Effector memory CD4-positive, alpha-beta T cell (primary cell): ENCODE results near the gene PODNL1.
A peak's percentile ranks its signal among the peaks of the same experiment; 100 is the strongest.

Source experiments
- DNase-seq, 3 donors: peaks; one replicate each; pipeline ENCODE4 v3.0.0-alpha.2; 2020
- H3K27ac ChIP-seq: 2 replicates; pipeline ENCODE4 v1.7.0; 2013; ENCODE audit warnings: mild to moderate bottlenecking, low read length, moderate library complexity; ENCODE audit not compliant: insufficient read depth, poor library complexity, severe bottlenecking
- H3K27me3 ChIP-seq: replicated peaks from 2 replicates; pipeline ENCODE4 v1.7.0; 2013; ENCODE audit warnings: mild to moderate bottlenecking, low read length; ENCODE audit not compliant: insufficient read depth, control insufficient read depth, poor library complexity, severe bottlenecking
- H3K36me3 ChIP-seq: 2 replicates; pipeline ENCODE4 v1.7.0; 2013; ENCODE audit warnings: mild to moderate bottlenecking, low read length, moderate library complexity; ENCODE audit not compliant: control insufficient read depth, insufficient read depth
- H3K4me1 ChIP-seq: 2 replicates; pipeline ENCODE4 v1.7.0; 2013; ENCODE audit warnings: low read length, mild to moderate bottlenecking; ENCODE audit not compliant: control insufficient read depth, insufficient read depth, poor library complexity, severe bottlenecking
- H3K4me3 ChIP-seq: 2 replicates; pipeline ENCODE4 v1.7.0; 2013; ENCODE audit warnings: low read length, low read depth, mild to moderate bottlenecking; ENCODE audit not compliant: insufficient read depth, poor library complexity, severe bottlenecking
- H3K9me3 ChIP-seq: 2 replicates; pipeline ENCODE4 v1.7.0; 2013; ENCODE audit warnings: mild to moderate bottlenecking, low read length, moderate library complexity; ENCODE audit not compliant: control insufficient read depth

Gene PODNL1

DNA sequence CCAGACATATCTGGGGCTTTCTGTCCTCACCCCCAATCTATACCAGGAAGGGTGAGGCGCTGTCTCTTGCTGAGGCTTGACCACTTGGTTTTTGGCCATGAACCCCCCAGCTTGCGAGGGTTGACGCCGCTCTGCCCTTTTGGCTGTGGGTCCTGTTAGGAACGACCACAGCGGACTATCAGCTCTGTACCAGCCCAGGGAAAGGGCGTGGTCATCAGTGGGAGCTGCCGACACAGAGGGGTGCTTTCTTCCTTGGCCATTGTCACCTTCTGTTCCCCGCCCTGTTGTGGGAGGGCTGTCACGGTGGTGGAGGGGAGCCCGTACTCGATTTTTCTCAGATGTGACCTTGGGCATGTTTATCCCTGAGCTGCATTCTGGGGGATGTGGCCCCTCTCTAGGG lies 19.8 kb upstream of the PODNL1 start:
- no peaks in the 10 kb centered on the region for H3K27me3 ChIP-seq
- no peak overlapping the region for H3K4me3 ChIP-seq
- DNase-seq: no peak
- peaks cover 73% of the 10 kb centered on the region for H3K36me3 ChIP-seq
- no peak overlapping the region for H3K27ac ChIP-seq
- H3K9me3 ChIP-seq: no peaks in the 10 kb centered on the region
- H3K4me1 ChIP-seq: peaks cover 9% of the 10 kb centered on the region

DNA sequence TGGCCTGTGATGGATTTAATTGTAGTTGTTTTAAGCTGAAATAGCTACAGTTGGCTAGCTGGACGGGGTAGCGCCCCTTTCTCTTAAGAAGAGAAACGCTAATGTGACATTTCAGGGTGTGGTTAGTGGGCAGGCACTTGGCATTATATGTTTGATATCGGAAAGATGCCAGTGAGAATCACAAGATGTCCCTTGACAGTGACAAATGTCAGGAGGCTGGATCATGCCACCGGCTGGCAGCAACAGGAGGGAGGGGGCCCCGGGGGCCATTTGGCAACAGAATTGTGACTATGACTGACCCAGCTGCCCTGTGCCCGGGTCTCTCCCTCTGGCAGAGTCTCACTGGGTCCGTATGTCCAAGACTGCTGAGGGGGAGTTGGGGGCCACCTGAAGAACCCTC lies 18.8 kb upstream of the PODNL1 start:
- Histone ChIP-seq H3K4me1 (peaks cover 9% of the 10 kb centered on the region), H3K36me3 (peaks cover 65% of the 10 kb centered on the region), H3K9me3 (no peaks in the 10 kb centered on the region), H3K27ac (no peak overlapping the region), H3K27me3 (no peaks in the 10 kb centered on the region), H3K4me3 (no peak overlapping the region)
- DNase-seq: no peak

DNA sequence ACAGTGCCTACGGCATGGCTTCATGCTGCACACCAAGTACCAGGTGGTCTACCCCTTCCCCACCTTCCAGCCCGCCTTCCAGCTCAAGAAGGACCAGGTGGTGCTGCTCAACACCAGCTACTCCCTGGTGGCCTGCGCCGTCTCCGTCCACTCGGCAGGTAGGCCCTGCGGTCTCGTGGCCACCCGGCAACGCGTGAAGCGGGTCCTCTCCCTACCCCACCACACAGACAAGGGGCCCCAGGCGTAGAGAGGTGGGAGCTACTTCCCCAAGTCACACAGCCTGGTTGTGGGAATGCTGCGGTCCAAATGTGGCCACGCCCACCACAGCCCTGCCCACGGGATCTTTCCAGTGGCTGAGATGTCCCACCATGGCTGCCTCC lies 18.1 kb upstream of the PODNL1 start:
- no peaks in the 10 kb centered on the region for H3K27me3 ChIP-seq
- no peak overlapping the region for H3K27ac ChIP-seq
- peaks cover 13% of the 10 kb centered on the region for H3K4me1 ChIP-seq
- H3K36me3 ChIP-seq: peaks cover 60% of the 10 kb centered on the region
- no peaks in the 10 kb centered on the region for H3K9me3 ChIP-seq
- no peak for DNase-seq
- no peak overlapping the region for H3K4me3 ChIP-seq

DNA sequence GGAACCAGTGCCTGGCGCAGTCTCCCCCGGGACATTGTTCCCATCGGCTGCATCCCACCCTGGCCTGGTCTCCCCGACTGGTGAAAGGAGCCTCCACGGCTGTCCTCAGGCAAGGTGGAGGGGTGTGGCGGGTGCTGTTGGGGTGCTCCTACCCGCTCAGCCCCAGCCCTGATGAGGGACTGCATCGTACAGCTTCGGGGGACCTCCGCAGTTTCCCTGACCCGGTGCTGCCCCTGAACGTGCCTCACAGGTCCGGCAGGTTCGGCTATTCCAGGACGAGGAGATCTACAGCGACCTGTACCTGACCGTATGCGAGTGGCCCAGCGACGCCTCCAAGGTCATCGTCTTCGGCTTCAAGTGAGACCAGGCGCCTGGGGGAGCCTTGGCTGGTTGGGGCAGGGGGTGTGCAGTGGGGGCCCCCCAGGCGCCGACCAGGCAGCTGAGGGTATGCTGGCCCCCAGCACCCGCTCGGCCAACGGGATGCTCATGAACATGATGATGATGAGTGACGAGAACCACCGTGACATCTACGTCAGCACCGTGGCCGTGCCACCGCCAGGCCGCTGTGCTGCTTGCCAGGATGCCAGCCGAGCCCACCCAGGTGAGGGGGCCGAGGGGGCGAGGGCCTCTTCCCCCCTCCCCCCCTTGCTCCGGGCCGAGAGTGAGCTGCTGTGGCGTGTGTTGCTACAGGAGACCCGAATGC lies 17.6 kb upstream of the PODNL1 start:
- Histone ChIP-seq H3K27ac (no peak overlapping the region), H3K4me3 (no peak overlapping the region), H3K27me3 (no peaks in the 10 kb centered on the region), H3K9me3 (no peaks in the 10 kb centered on the region), H3K4me1 (peaks cover 13% of the 10 kb centered on the region), H3K36me3 (peaks cover 56% of the 10 kb centered on the region)
- no peak for DNase-seq

DNA sequence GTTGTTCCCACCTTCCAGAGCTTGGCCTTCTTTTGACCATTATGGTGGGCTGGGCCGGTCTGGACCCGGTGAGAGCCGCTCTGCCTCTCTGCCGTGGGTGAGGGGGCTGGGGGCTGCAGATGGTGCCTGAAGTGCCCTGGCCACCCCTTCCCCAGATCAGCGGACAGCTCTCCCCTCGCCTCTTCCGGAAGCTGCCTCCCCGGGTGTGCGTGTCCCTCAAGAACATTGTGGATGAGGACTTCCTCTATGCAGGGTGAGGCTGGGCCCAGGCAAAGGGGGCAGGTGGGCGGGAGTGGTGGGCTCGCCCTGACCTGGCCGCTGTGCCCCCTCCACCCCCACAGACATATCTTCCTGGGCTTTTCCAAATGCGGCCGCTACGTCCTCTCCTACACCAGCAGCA lies 16.0 kb upstream of the PODNL1 start:
- Histone ChIP-seq H3K9me3 (no peaks in the 10 kb centered on the region), H3K36me3 (peaks cover 43% of the 10 kb centered on the region), H3K4me3 (no peak overlapping the region), H3K27ac (no peak overlapping the region), H3K4me1 (peaks cover 13% of the 10 kb centered on the region), H3K27me3 (no peaks in the 10 kb centered on the region)
- no peak for DNase-seq

DNA sequence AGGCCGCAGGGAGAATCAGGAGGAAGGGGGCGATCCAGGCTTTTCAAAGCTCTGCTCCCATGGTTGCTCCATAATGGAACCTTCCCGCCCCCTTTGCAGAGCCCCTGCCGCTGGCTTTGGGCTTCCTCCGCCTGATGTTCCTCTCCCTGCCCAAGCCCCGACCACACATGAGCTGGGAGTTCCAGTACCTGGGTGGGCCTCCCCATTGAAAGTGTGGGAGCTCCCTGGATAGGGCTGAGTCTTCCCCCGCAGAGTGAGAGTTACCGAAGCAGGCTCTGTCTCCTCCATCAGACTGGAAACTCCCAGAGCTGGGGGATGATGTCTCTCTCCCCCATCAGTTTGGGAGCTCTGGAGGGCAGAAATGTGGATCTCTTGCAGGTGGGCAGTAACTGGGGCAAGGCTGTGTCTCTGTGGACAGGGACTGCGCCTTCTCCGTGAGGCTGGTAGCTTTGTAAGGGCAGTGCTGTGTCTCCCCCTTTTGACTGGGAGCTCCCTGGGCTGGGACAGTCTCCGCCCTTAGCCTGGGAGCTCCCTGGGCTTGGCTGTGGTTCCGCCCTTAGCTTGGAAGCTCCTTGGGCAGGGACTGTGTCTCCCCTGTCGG lies 14.8 kb upstream of the PODNL1 start:
- Histone ChIP-seq H3K4me1 (peaks cover 13% of the 10 kb centered on the region), H3K27me3 (no peaks in the 10 kb centered on the region), H3K27ac (peak overlapping the region; percentile 93), H3K4me3 (peak overlapping the region; percentile 91), H3K36me3 (peaks cover 31% of the 10 kb centered on the region), H3K9me3 (no peaks in the 10 kb centered on the region)
- no peak for DNase-seq

DNA sequence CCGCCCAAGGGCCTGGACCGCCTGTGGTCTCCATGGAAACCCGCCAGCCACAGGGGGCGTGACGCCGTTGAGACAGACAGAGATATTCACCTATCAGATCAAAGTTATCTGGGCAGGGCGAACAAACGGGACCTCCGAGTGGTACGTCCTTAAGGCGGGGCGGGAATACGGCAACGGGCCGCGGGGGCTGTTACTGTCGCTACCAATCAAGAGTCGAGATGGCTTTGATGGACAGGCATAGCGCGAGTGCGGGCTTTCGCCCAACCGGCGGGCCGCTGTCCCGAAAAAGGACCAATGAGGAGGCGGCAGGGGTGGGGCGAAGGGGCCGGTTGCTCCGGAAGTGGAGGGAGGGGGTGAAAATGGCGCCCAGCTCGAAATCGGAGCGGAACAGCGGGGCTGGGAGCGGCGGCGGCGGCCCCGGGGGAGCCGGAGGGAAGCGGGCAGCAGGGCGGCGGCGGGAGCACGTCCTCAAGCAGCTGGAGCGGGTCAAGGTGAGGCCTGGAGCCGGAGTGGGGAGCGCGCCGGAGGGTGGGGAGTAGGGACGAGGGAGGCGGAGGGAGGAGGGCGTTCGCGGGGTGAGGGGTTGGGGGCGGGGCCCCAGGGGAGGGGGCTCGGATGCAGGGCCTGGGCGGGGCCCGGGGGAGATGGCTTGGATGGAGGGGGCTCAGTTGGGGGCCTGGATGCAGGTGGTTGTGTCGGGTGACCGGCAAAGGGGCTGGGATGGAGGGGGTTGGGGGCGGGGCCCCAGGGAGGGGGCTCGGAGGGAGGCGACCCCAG lies 14.1 kb upstream of the PODNL1 start, which contains the start of gene DCAF15:
DCAF15 (plus strand) TSS at position 356 of the 777 bp plus-strand sequence; CDS start at position 360, 4 bp downstream.
- Histone ChIP-seq H3K36me3 (peaks cover 24% of the 10 kb centered on the region), H3K9me3 (no peaks in the 10 kb centered on the region), H3K27me3 (no peaks in the 10 kb centered on the region), H3K4me1 (peaks cover 13% of the 10 kb centered on the region), H3K4me3 (peak within 1 kb of the TSS; percentile 91), H3K27ac (peak within 1 kb of the TSS; percentile 93)
- peak; percentile 96 to 99 (median 98) for DNase-seq

DNA sequence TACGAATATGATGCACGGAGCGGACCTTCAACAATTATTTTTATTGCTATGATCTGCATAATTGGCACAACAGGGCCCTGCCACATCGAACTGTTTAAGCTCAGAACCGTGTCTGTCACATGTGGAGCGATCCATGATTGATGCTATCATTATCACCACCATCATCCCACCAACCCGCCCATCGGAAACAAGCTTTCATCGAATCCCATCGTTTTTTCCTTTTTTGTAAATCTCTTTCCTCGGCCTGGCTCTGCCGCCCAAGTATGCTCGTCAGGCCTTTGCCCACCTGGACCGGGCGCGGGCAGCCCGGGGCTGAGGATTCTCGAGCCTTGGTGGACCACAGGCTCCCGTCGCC lies 13.6 kb upstream of the PODNL1 start:
- peaks cover 13% of the 10 kb centered on the region for H3K4me1 ChIP-seq
- no peak for DNase-seq
- H3K36me3 ChIP-seq: peaks cover 19% of the 10 kb centered on the region
- H3K9me3 ChIP-seq: no peaks in the 10 kb centered on the region
- peak overlapping the region; percentile 48 for H3K4me3 ChIP-seq
- no peaks in the 10 kb centered on the region for H3K27me3 ChIP-seq
- peak overlapping the region; percentile 69 for H3K27ac ChIP-seq

DNA sequence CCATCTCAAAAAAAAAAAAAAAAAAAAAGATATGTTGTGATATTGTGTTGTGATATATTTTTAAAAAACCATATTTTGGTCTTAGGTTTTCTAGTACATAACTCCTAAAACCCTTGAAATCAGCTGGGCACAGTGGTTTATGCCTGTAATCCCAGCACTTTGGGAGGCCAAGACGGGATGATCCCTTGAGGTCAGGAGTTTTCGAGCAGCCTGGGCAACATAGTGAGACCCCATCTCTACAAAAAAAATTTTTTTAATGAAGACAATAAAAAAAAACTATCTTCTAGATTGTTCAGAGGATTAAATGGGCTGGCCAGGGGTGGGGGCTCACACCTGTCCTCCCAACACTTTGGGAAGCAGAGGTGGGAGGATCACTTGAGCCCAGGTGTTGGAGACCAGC lies 12.8 kb upstream of the PODNL1 start:
- DNase-seq: no peak
- peaks cover 13% of the 10 kb centered on the region for H3K4me1 ChIP-seq
- H3K4me3 ChIP-seq: no peak overlapping the region
- H3K9me3 ChIP-seq: no peaks in the 10 kb centered on the region
- no peak overlapping the region for H3K27ac ChIP-seq
- peaks cover 11% of the 10 kb centered on the region for H3K36me3 ChIP-seq
- no peaks in the 10 kb centered on the region for H3K27me3 ChIP-seq

DNA sequence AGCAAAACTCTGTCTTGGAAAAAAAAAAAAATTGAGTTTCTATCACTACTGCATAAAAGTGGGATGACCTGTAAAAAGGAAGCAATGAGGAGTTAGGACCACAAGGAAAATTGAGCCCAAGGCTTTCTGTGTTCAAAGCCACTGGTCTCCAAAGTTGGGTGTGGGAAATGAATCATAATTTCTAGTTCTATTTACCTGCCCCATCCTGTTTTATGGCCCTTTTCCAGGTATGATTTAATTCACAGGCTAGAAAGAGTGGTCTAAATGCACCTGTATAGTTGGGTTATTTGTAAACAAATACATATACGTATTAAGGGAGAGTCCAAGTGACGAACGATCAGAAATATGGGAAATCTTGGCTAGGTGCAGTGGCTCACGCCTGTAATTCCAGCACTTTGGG lies 8.2 kb upstream of the PODNL1 start:
- no peak for DNase-seq
- H3K4me3 ChIP-seq: no peak overlapping the region
- H3K4me1 ChIP-seq: no peaks in the 10 kb centered on the region

More for the DNA sequence above, 8.2 kb upstream of the PODNL1 start:
- Histone ChIP-seq H3K27ac (no peak overlapping the region), H3K27me3 (no peaks in the 10 kb centered on the region), H3K9me3 (no peaks in the 10 kb centered on the region), H3K36me3 (no peaks in the 10 kb centered on the region)
